Ascending aorta (tissue), 2 donors: ENCODE measurements around the gene ZNF532. TPM values are rescaled to one million over a fixed set of nuclear protein-coding genes. Genes with fewer than 3 reads are reported as not detected.
"Not testable (repeated sequence)": the region's sequence is repeated elsewhere in the genome, so short reads cannot be mapped to it uniquely, and the experiment has no call there.

Source experiments
- DNase-seq, 2 donors: peaks; one replicate each; pipeline ENCODE4 v3.0.0-alpha.2; 2019; ENCODE audit warnings: low spot score in 2 of 2
- H3K27ac ChIP-seq, 2 donors: fragments of 200-600 bp; sonication (generic); one replicate each; pipeline ENCODE4 v1.5.1; 2016 to 2017; ENCODE audit warnings: mild to moderate bottlenecking in 1 of 2
- H3K27me3 ChIP-seq: fragments of 200-600 bp; sonication (generic); one replicate; pipeline ENCODE4 v1.5.1; 2017
- H3K36me3 ChIP-seq, 2 donors: fragments of 200-600 bp; sonication (generic); one replicate each; pipeline ENCODE4 v1.5.1; 2016
- H3K4me1 ChIP-seq, 2 donors: fragments of 200-600 bp; sonication (generic); one replicate each; pipeline ENCODE4 v1.5.1; 2016 to 2017; ENCODE audit warnings: mild to moderate bottlenecking in 1 of 2
- H3K4me3 ChIP-seq, 2 donors: fragments of 200-600 bp; sonication (generic); one replicate each; pipeline ENCODE4 v1.5.1; 2016 to 2017; ENCODE audit warnings: mild to moderate bottlenecking in 1 of 2
- H3K9me3 ChIP-seq, 2 donors: fragments of 200-600 bp; sonication (generic); one replicate each; pipeline ENCODE4 v1.5.1; 2016
- CTCF ChIP-seq, 3 experiments: fragments of 200-600 bp in 2 of 3; fragments of 450-650 bp in 1 of 3; sonication (generic) in 2 of 3; IDR thresholded peaks; one replicate each; pipeline ENCODE4 v1.5.1; 2016 to 2019; ENCODE audit warnings: antibody characterized with exemption in 3 of 3, mild to moderate bottlenecking in 1 of 3, moderate library complexity in 1 of 3
- intact Hi-C: fragments of 100-400 bp; cut with DNase I; formaldehyde crosslinking; loops from one replicate; pipeline ENCODE4 v1.15.1; 2023
- total RNA-seq: library from RNA; depleted of rRNA; stranded (reverse); fragments of >200 nt; gene quantifications from one replicate; pipeline ENCODE4 v1.1.0, GENCODE V29; 2016

Gene ZNF532
- total RNA-seq, 1 donor from 2014 or later = 161 TPM

DNA sequence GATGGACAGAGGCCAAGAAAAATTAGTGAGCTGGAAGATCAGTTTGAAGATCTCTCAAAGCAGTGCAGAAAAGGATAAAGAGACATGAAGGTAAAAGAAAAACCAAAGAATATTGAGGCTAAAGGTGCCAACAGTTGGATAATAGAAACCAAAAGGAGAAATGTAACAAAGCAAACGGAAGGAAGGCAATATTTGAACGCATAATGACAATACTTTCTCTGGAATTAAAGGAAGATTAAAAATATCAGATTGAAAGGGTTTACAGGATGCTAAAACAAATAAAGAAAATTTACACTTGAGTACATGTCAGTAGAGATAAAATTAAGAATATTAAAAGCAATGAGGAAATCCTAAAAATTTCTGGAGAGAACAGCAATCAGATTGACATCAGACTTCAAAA is 149.1 kb downstream of the ZNF532 start:
- intact Hi-C loops = no loop called here
- Histone ChIP-seq H3K27ac (no peak overlapping the region), H3K9me3 (no peaks in the 10 kb centered on the region), H3K36me3 (no peaks in the 10 kb centered on the region), H3K4me3 (no peak overlapping the region), H3K27me3 (no peaks in the 10 kb centered on the region), H3K4me1 (no peaks in the 10 kb centered on the region)
- no peak for DNase-seq
- TF ChIP-seq CTCF (IDR thresholded peaks at IDR 0.05) = no peak

DNA sequence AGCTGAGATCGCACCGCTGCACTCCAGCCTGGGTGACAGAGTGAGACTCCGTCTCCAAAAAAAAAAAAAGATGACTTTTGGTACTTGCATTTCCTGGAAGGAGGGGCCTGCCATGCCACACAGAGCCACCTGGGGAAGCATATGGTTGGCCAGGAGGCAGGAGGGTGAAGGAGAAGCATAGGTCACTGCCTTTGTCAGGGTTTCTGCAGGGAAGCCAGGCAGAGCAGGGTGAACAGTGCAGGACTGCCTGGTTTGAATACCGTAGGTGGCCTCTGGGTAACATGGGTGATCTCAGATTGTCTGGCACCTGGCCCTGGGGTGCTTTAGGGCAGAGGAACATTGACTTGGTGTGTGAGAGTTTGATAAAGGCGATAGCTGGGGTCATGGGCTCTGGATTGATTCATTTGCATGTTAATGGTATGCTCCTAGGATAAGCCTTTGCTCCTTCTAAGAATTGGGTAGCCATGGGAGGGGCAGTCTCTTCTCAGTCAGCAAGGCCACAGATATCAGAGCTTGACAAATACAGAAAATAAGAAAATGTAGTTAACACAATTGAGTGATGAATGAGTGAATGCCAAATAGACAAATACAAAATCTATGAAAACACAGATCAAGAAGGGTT is 151.0 kb downstream of the ZNF532 start:
- Histone ChIP-seq H3K4me3 (no peak overlapping the region), H3K27ac (no peak overlapping the region), H3K4me1 (no peaks in the 10 kb centered on the region), H3K9me3 (no peaks in the 10 kb centered on the region), H3K36me3 (no peaks in the 10 kb centered on the region), H3K27me3 (no peaks in the 10 kb centered on the region)
- TF ChIP-seq CTCF (IDR thresholded peaks at IDR 0.05) = no peak
- DNase-seq = peak in 1 of 2 donors; percentile 38
- intact Hi-C loops = no loop called here

DNA sequence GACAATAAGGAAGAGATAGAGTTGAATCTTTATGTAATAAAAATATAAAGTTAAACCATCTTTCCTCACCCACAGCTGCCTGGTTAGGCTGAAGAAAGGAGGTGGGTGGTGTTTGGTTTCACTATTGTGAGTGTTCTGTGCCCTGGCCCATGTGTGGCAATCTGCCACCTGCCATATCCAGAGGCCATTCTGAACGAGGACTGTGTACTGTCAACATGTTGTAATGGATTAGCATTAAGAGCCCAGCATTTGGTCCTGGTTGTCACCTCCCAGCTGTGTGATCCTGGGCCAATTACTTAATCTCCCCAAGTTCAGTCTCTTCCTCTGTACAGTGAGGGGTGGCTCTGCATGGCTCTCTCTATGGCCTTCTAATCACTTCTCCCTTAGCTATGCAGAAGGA is 156.8 kb downstream of the ZNF532 start:
- TF ChIP-seq CTCF (IDR thresholded peaks at IDR 0.05) = no peak
- no peak overlapping the region for H3K4me3 ChIP-seq
- DNase-seq = peak in 1 of 2 donors; percentile 57
- H3K27me3 ChIP-seq = no peaks in the 10 kb centered on the region
- no peaks in the 10 kb centered on the region for H3K36me3 ChIP-seq
- peak overlapping the region; percentile 85 to 90 for H3K27ac ChIP-seq
- H3K9me3 ChIP-seq = no peaks in the 10 kb centered on the region
- peaks cover 14 to 45% of the 10 kb centered on the region in 2 donors for H3K4me1 ChIP-seq
- intact Hi-C loops = no loop called here

- TF ChIP-seq CTCF (IDR thresholded peaks at IDR 0.05) = no peak
- Histone ChIP-seq H3K9me3 (no peaks in the 10 kb centered on the region), H3K4me1 (peaks cover 14 to 49% of the 10 kb centered on the region in 2 donors), H3K27ac (peak overlapping the region; percentile 85 to 90), H3K27me3 (no peaks in the 10 kb centered on the region), H3K36me3 (no peaks in the 10 kb centered on the region), H3K4me3 (no peak overlapping the region)
- peak in 1 of 2 donors; percentile 70 for DNase-seq
- intact Hi-C loops = loop anchor here (2.0 kb wide), 1 partner anchor 24 kb away; no protein-coding TSS in a partner anchor
Measured at GRCh38 chr18:59022167-59022945, 157.7 kb downstream of the ZNF532 start.

- intact Hi-C loops = loop anchor here (2.0 kb wide), 1 partner anchor 20 kb away; no protein-coding TSS in a partner anchor
- Histone ChIP-seq H3K4me1 (peaks cover 14 to 49% of the 10 kb centered on the region in 2 donors), H3K36me3 (no peaks in the 10 kb centered on the region), H3K27ac (peak overlapping the region; percentile 85 to 90), H3K4me3 (no peak overlapping the region), H3K9me3 (no peaks in the 10 kb centered on the region), H3K27me3 (no peaks in the 10 kb centered on the region)
- TF ChIP-seq CTCF (IDR thresholded peaks at IDR 0.05) = no peak
- DNase-seq = peak in 1 of 2 donors; percentile 73
Measured at GRCh38 chr18:59024829-59025228, 160.2 kb downstream of the ZNF532 start.

- not testable (repeated sequence) for H3K9me3 ChIP-seq, H3K27me3 ChIP-seq, H3K4me3 ChIP-seq, H3K36me3 ChIP-seq
- Histone ChIP-seq H3K4me1 (peaks cover 14 to 49% of the 10 kb centered on the region in 2 donors), H3K27ac (peak overlapping the region; percentile 85 to 90)
- peak in 1 of 2 donors; percentile 52 for DNase-seq
- intact Hi-C loops = loop anchor here (2.0 kb wide), 1 partner anchor 21 kb away; no protein-coding TSS in a partner anchor
Measured at GRCh38 chr18:59025532-59025931, 160.9 kb downstream of the ZNF532 start.
